Muscle layer of colon (tissue), 2 donors: ENCODE results near the gene R3HCC1L.
"Not testable (repeated sequence)": the region's sequence is repeated elsewhere in the genome, so short reads cannot be mapped to it uniquely, and the experiment has no call there.

Experiments
- H3K27ac ChIP-seq: one replicate; pipeline ENCODE4 v1.7.0; 2013; ENCODE audit warnings: low read depth, mild to moderate bottlenecking, low read length, moderate library complexity
- H3K27me3 ChIP-seq, 2 donors: one replicate each; pipeline ENCODE4 v1.7.0; 2013; ENCODE audit warnings: low read length in 2 of 2, mild to moderate bottlenecking in 2 of 2; ENCODE audit not compliant: insufficient read depth in 2 of 2, control insufficient read depth in 1 of 2
- H3K36me3 ChIP-seq: one replicate; pipeline ENCODE4 v1.7.0; 2013; ENCODE audit warnings: mild to moderate bottlenecking, low read length; ENCODE audit not compliant: insufficient read depth
- H3K4me1 ChIP-seq: one replicate; pipeline ENCODE4 v1.7.0; 2013; ENCODE audit warnings: mild to moderate bottlenecking, low read length; ENCODE audit not compliant: insufficient read depth
- H3K4me3 ChIP-seq, 2 donors: one replicate each; pipeline ENCODE4 v1.7.0; 2013; ENCODE audit warnings: low read length in 2 of 2, low read depth in 1 of 2, mild to moderate bottlenecking in 1 of 2, moderate library complexity in 1 of 2
- H3K9ac ChIP-seq: one replicate; pipeline ENCODE4 v1.7.0; 2013; ENCODE audit warnings: low read length
- H3K9me3 ChIP-seq: one replicate; pipeline ENCODE4 v1.7.0; 2013; ENCODE audit warnings: mild to moderate bottlenecking, low read length
- donor health status: abdominal sarcoma.
- donor health status: Adenocarcinoma of cecum.

Gene R3HCC1L

DNA sequence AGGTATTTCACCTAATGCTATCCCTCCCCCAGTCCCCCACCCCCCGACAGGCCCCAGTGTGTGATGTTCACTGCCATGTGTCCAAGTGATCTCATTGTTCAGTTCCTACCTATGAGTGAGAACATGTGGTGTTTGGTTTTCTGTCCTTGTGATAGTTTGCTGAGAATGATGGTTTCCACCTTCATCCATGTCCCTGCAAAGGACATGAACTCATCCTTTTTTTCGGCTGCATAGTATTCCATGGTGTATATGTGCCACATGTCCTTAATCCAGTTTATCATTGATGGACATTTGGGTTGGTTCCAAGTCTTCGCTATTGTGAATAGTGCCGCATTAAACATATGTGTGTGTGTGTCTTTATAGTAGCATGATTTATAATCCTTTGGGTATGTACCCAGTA, 56.3 kb downstream of the R3HCC1L start:
- not testable (repeated sequence) for H3K27ac ChIP-seq, H3K4me3 ChIP-seq, H3K9me3 ChIP-seq, H3K36me3 ChIP-seq, H3K9ac ChIP-seq, H3K4me1 ChIP-seq, H3K27me3 ChIP-seq

DNA sequence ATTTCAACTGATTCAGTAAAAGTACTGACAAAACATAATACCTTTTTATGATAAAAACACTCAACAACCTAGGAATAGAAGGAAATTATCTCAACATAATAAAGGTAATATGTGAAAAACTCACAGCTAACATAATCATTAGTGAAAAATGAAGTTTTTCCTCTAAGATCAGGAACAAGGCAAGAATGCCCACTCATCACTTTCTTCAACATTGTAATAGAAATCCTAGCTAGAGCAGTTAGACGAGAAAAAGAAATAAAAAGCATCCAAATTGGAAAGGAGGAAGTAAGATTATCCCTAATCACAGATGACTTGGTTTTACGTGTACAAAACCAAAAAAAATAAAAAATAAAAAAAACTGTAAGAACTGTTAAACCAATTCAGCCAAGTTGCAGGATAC, 58.6 kb downstream of the R3HCC1L start:
- no peaks in the 10 kb centered on the region for H3K4me1 ChIP-seq
- H3K9ac ChIP-seq: no peak overlapping the region
- no peak overlapping the region for H3K27ac ChIP-seq
- peaks cover 3% of the 10 kb centered on the region for H3K36me3 ChIP-seq
- H3K4me3 ChIP-seq: no peak overlapping the region
- no peaks in the 10 kb centered on the region for H3K27me3 ChIP-seq
- H3K9me3 ChIP-seq: no peaks in the 10 kb centered on the region

DNA sequence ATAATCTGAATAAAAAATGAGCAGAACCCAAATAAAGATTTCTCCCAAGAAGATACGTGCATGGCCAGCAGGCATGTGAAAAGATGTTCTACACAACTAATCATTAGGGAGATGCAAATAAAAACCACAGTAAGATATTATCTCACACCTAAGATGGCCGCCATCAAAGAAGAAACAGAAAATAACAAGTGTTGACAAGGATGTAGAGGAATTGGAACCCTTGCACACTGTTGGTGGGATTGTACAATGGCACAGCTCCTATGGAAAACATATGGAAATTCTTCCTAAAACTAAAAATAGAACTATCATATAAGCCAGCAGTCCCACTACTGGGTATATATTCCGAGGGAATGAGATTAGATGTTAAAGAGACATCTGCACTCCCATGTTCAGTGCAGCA, 60.2 kb downstream of the R3HCC1L start:
- Histone ChIP-seq H3K4me1 (no peaks in the 10 kb centered on the region), H3K9me3 (no peaks in the 10 kb centered on the region), H3K4me3 (no peak overlapping the region), H3K9ac (no peak overlapping the region), H3K27me3 (no peaks in the 10 kb centered on the region), H3K36me3 (no peaks in the 10 kb centered on the region), H3K27ac (no peak overlapping the region)

DNA sequence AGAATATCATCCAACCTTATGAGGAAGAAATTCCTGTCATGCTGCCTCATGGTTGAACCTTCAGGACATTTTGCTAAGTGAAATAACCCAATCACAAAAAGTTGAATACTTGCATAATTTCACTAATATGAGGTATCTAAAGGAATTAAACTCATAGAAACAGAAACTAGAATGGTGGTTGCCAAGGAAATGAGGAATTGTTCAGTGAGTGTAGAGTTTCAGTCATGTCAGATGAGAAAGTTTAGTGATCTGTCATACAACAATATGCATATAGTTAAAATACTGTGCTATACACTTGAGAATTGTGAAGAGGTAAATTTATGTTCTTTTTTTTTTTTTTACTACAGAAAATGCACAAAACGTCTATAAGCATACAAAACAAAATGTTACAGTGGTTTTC, 60.7 kb downstream of the R3HCC1L start:
- Histone ChIP-seq H3K36me3 (no peaks in the 10 kb centered on the region), H3K27ac (no peak overlapping the region), H3K9ac (no peak overlapping the region), H3K4me1 (no peaks in the 10 kb centered on the region), H3K27me3 (no peaks in the 10 kb centered on the region), H3K9me3 (no peaks in the 10 kb centered on the region), H3K4me3 (no peak overlapping the region)

DNA sequence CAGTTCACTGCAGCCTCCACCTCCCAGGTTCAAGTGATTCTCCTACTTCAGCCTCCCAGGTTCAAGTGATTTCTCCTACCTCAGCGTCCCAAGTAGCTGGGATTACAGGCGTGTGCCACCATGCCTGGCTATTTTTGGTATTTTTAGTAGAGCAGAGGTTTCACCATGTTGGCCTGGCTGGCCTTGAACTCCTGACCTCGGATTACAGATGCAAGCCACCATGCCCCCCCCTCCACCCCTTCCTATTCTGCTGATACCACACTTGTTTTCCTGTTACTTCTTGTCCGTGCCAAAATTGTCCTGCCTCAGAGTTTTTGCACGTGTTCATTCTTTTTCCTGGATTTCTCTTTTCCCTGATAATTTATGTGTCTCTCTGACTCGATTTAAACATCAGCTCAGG, 62.5 kb downstream of the R3HCC1L start:
- Histone ChIP-seq H3K9me3 (no peaks in the 10 kb centered on the region), H3K4me1 (no peaks in the 10 kb centered on the region), H3K4me3 (no peak overlapping the region), H3K27me3 (no peaks in the 10 kb centered on the region), H3K27ac (no peak overlapping the region), H3K9ac (no peak overlapping the region), H3K36me3 (no peaks in the 10 kb centered on the region)

DNA sequence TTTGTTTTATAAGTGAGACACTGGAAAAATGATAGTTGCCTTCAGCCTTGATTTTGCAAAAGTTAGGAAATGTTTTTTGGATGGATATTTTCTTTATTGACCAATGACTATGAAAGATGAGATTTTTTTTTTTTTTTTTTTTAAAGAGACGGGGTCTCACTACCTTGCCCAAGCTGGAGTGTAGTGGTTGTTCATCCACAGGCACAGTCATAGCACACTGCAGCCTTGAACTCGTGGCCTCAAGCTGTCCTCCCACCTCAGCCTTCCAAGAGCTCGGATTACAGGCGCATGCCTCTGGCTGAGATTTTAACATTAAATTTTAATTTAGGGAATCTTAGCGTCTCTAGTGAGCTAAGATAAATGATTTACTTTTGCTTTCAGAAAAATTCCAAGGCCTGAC, 67.3 kb downstream of the R3HCC1L start:
- Histone ChIP-seq H3K27ac (no peak overlapping the region), H3K27me3 (no peaks in the 10 kb centered on the region), H3K4me1 (no peaks in the 10 kb centered on the region), H3K9me3 (no peaks in the 10 kb centered on the region), H3K4me3 (no peak overlapping the region), H3K9ac (no peak overlapping the region), H3K36me3 (no peaks in the 10 kb centered on the region)

DNA sequence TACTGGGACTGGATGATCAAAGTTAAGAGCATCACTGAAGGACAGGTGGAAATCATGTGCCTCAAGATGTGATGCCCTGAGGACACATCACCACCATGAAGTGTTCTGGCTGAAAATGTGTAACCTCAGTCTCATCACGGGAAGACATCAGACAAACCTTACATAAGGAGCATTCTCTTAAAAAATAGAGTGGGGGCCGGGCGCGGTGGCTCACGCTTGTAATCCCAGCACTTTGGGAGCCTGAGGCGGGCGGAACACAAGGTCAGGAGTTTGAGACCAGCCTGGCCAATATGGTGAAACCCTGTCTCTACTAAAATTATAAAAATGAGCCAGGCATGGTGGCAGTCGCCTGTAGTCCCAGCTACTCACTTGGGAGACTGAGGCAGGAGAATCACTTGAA, 67.9 kb downstream of the R3HCC1L start:
- no peak overlapping the region for H3K9ac ChIP-seq
- no peaks in the 10 kb centered on the region for H3K4me1 ChIP-seq
- no peaks in the 10 kb centered on the region for H3K9me3 ChIP-seq
- no peaks in the 10 kb centered on the region for H3K36me3 ChIP-seq
- H3K4me3 ChIP-seq: no peak overlapping the region
- no peaks in the 10 kb centered on the region for H3K27me3 ChIP-seq
- H3K27ac ChIP-seq: no peak overlapping the region

DNA sequence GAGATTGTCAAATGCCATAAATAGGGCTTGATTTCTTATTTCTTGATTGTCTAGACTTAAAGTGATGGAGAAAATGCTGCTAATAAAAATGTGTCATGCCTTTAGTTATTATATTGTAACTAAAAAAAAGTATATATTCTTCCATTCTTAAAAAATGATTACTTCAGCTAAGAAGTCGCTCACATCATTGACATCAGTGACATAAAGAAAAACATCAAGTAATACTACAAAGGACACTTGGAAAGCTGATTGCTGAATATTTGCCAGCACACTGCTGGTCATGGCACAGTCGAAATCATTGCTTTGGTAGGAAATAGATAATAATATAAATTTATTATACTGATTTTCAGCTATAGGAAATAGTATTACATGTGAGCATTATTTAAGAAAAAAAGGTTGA, 70.9 kb downstream of the R3HCC1L start:
- H3K27ac ChIP-seq: no peak overlapping the region
- H3K4me3 ChIP-seq: no peak overlapping the region
- no peak overlapping the region for H3K9ac ChIP-seq
- H3K27me3 ChIP-seq: no peaks in the 10 kb centered on the region
- H3K9me3 ChIP-seq: no peaks in the 10 kb centered on the region
- H3K36me3 ChIP-seq: peaks cover 7% of the 10 kb centered on the region
- H3K4me1 ChIP-seq: no peaks in the 10 kb centered on the region

DNA sequence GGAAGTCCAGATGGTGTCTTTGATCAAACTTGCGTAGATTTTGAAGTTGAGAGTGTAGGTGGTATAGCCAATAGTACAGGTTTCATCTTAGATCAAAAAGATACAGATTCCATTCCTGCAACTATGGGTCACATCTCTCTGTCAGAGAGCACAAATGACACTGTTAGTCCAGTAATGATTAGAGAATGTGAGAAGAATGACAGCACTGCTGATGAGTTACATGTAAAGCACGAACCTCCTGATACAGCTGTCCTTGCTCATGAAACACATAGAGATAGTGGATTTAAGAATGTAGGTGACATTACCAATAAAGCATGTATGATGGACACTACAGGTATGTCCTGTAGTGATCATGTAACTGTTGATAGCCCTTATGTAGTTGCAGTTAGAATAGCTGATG, 74.5 kb downstream of the R3HCC1L start:
- Histone ChIP-seq H3K4me3 (no peak overlapping the region), H3K27ac (no peak overlapping the region), H3K27me3 (no peaks in the 10 kb centered on the region), H3K36me3 (peaks cover 7% of the 10 kb centered on the region), H3K9me3 (no peaks in the 10 kb centered on the region), H3K4me1 (peaks cover 15% of the 10 kb centered on the region), H3K9ac (no peak overlapping the region)

DNA sequence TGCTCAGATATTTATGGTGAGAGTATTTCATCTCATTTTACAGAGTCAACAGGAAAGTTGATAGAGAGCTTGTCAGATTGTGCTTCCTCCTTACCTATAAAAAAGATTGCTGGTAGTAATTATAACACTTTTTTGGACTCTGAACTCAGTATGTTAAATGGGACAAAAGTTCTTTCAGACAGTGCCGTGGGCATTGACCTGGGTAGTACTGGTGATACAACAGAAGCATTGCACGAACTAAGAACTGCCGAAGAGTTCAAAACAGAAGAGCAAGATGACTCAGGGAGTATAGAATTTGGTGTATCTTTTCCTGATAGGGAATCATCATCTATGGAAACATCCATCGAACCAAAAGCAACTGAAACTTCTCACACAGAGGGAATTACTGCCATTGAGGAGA, 75.0 kb downstream of the R3HCC1L start:
- H3K27me3 ChIP-seq: no peaks in the 10 kb centered on the region
- H3K9ac ChIP-seq: no peak overlapping the region
- H3K27ac ChIP-seq: no peak overlapping the region
- H3K4me1 ChIP-seq: peaks cover 15% of the 10 kb centered on the region
- peaks cover 7% of the 10 kb centered on the region for H3K36me3 ChIP-seq
- H3K4me3 ChIP-seq: no peak overlapping the region
- no peaks in the 10 kb centered on the region for H3K9me3 ChIP-seq

DNA sequence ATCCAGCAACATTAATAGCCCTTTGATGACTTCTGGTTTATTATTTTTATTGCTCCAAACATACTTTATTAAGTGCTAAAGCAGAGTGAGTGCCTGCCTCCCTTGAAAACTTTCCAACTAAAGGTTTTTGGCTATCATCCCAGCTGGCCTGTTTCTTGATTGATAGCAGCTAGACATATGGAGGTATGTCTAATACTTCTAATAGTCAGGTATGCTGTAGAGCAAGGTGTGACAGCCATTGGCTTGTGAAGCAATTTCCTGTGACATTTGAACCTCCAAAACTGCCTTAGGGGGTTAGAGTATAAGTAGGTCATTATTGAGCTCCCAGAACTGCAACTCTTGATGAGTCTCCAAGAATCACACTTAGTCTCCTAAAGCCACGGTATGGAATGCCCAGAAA, 77.7 kb downstream of the R3HCC1L start:
- H3K27me3 ChIP-seq: no peaks in the 10 kb centered on the region
- H3K9ac ChIP-seq: no peak overlapping the region
- peaks cover 7% of the 10 kb centered on the region for H3K36me3 ChIP-seq
- no peak overlapping the region for H3K4me3 ChIP-seq
- H3K4me1 ChIP-seq: peaks cover 15% of the 10 kb centered on the region
- peaks cover 3% of the 10 kb centered on the region for H3K9me3 ChIP-seq
- no peak overlapping the region for H3K27ac ChIP-seq

DNA sequence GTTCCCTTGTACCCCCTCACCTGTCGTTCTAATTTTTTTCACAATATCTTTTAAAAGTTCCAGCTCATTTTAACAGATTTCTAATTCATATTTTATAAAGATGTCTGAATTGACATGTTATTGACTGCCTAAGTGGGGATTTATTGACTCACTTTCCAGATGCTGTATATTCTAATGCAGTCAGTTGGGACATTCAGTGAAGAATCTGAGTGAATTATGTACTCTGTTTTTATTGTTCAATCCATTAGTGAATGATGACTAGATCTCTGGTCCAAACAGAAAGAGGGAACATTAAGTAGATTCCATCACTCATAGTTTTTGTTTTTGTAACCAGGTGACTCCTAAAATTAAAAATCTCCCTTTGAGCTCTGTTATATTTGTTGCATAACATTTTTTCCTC, 79.3 kb downstream of the R3HCC1L start:
- no peaks in the 10 kb centered on the region for H3K27me3 ChIP-seq
- no peak overlapping the region for H3K4me3 ChIP-seq
- H3K36me3 ChIP-seq: no peaks in the 10 kb centered on the region
- H3K9ac ChIP-seq: no peak overlapping the region
- no peak overlapping the region for H3K27ac ChIP-seq
- H3K4me1 ChIP-seq: peaks cover 15% of the 10 kb centered on the region
- peaks cover 3% of the 10 kb centered on the region for H3K9me3 ChIP-seq
